Keratinocyte (primary cell): ENCODE data around the gene SEZ6. TPM values are rescaled to one million over a fixed set of nuclear protein-coding genes. Genes with fewer than 3 reads are reported as not detected.

ENCODE experiments used
- DNase-seq: peaks from one replicate; pipeline ENCODE4 v3.0.0-alpha.2; 2011; ENCODE audit warnings: low read depth, missing footprints, low spot score
- FAIRE-seq: peaks from 2 replicates; lab custom pipeline; 2011; peaks lifted over from hg19 to GRCh38; lab: Jason Lieb, UNC
- H2AFZ ChIP-seq: 2 replicates; pipeline ENCODE4 v1.6.0; 2012; ENCODE audit warnings: low read length, control low read depth, inconsistent platforms; ENCODE audit not compliant: control insufficient read depth
- H3K27ac ChIP-seq: 2 replicates; pipeline ENCODE4 v1.5.1; 2011; ENCODE audit warnings: low read length; ENCODE audit not compliant: control insufficient read depth, insufficient read depth
- H3K27me3 ChIP-seq: 3 replicates; pipeline ENCODE4 v1.6.0; 2011; ENCODE audit warnings: low read length; ENCODE audit not compliant: control insufficient read depth, insufficient read depth; ENCODE audit errors: extremely low read depth
- H3K36me3 ChIP-seq, 2 experiments: 2 replicates in 1 of 2; 3 replicates in 1 of 2; pipeline ENCODE4 v1.5.1; 2011; ENCODE audit warnings: low read length in 2 of 2, mild to moderate bottlenecking in 1 of 2; ENCODE audit not compliant: control insufficient read depth in 2 of 2, insufficient read depth in 2 of 2; ENCODE audit errors: extremely low read depth in 1 of 2
- H3K4me1 ChIP-seq: 3 replicates; pipeline ENCODE4 v1.5.1; 2011; ENCODE audit warnings: low read length; ENCODE audit not compliant: control insufficient read depth, insufficient read depth; ENCODE audit errors: extremely low read depth
- H3K4me2 ChIP-seq: 3 replicates; pipeline ENCODE4 v1.6.0; 2011; ENCODE audit warnings: low read depth, low read length; ENCODE audit not compliant: control insufficient read depth, insufficient read depth; ENCODE audit errors: extremely low read depth
- H3K4me3 ChIP-seq, 3 experiments: fragments of 200-600 bp in 1 of 3; sonication (generic) in 1 of 3; 2 replicates in 2 of 3; 3 replicates in 1 of 3; pipeline ENCODE4 v1.5.1; 2011 to 2016; ENCODE audit warnings: low read length in 3 of 3, mild to moderate bottlenecking in 3 of 3, control low read depth in 2 of 3, inconsistent platforms in 1 of 3, low read depth in 1 of 3, mixed read lengths in 1 of 3, mixed run types in 1 of 3, moderate library complexity in 1 of 3; ENCODE audit not compliant: control insufficient read depth in 2 of 3, insufficient read depth in 2 of 3; ENCODE audit errors: extremely low read depth in 1 of 3
- H3K79me2 ChIP-seq: 2 replicates; pipeline ENCODE4 v1.6.0; 2012; ENCODE audit warnings: low read length; ENCODE audit not compliant: control insufficient read depth, insufficient read depth
- H3K9ac ChIP-seq: 3 replicates; pipeline ENCODE4 v1.6.0; 2011; ENCODE audit warnings: low read length; ENCODE audit not compliant: control insufficient read depth, insufficient read depth; ENCODE audit errors: extremely low read depth
- H3K9me1 ChIP-seq: 3 replicates; pipeline ENCODE4 v1.6.0; 2011; ENCODE audit warnings: low read length; ENCODE audit not compliant: control insufficient read depth, insufficient read depth; ENCODE audit errors: extremely low read depth
- H3K9me3 ChIP-seq: 2 replicates; pipeline ENCODE4 v1.5.1; 2012; ENCODE audit warnings: low read depth, low read length; ENCODE audit not compliant: control insufficient read depth
- H4K20me1 ChIP-seq: 3 replicates; pipeline ENCODE4 v1.6.0; 2011; ENCODE audit warnings: low read length; ENCODE audit not compliant: control insufficient read depth, insufficient read depth; ENCODE audit errors: extremely low read depth
- EZH2 ChIP-seq: IDR thresholded peaks from one replicate; pipeline ENCODE4 v1.6.1; 2012; ENCODE audit warnings: inconsistent platforms, mild to moderate bottlenecking, low read length, moderate library complexity
- dilution Hi-C: fragments of 300-500 bp; cut with MboI; formaldehyde crosslinking; loops from one replicate; pipeline ENCODE4 v1.7.0; 2020; ENCODE audit warnings: low sequenced_read_pairs; ENCODE audit not compliant: extremely low pct_ligation_motif_present
- polyA plus RNA-seq, 5 experiments: library from polyadenylated mRNA; depleted of rRNA in 3 of 5; stranded (reverse) in 3 of 5; stranded (forward) in 1 of 5; unstranded in 1 of 5; fragments of >200 nt; gene quantifications; 1 replicate in 1 of 5; 2 replicates in 3 of 5; 3 replicates in 1 of 5; pipeline versions ENCODE4 v1.2.1 to v1.2.3, GENCODE V29; 2011 to 2012; ENCODE audit warnings: missing spikeins in 2 of 5, low read depth in 1 of 5, low replicate concordance in 1 of 5
- TF ChIP-seq, protein P1 (sequence below), 3 experiments: IDR thresholded peaks in 1 of 3; conservative IDR thresholded peaks in 1 of 3; optimal IDR thresholded peaks in 1 of 3; 2 replicates in 2 of 3; 3 replicates in 1 of 3; pipeline versions ENCODE3 to v1.5.1; 2011; ENCODE audit warnings: low read length in 3 of 3, mild to moderate bottlenecking in 3 of 3, moderate library complexity in 2 of 3, control low read depth in 1 of 3, inconsistent platforms in 1 of 3; ENCODE audit not compliant: insufficient read depth in 2 of 3; ENCODE audit errors: extremely low read depth in 1 of 3

The SEZ6 gene
- polyA plus RNA-seq, 1 donor (not counting 4 experiments of a cell fraction or from before 2014, with no cell fraction given): not detected

DNA sequence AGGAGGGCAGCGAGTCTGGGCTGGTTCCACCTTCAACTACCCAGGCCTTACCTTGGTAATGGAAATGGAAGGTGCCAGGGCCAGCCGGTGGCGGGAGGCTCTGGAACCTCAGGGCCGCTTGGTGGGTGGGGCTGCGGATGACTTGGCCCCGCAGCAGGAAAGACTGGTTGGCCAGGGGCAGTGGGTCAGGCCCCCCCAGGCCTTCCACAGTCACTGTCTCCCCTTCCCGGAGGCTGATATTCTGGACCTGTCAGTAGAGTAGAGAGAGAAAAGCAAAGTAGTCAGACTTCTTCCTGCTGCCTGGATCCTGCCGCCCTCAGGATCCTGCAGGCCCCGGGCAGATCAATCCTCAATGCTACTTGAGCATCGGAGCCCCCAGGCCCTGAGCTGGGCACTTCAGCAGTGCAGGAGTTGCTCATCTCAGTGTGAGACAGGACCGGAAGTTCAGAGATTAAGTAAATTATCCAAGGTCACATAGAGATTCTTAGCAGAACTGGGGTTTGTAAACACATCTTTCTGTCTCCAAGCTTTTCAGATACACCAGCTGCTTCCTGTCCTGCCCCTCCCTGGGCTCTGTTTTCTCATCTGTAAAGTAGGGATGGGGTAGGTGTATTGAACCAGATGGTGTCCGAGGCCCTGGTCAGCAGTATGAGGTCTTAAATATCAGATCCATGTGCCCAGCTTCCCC is 36.0 kb downstream of the SEZ6 start:
- DNase-seq: no peak
- Histone ChIP-seq H3K9me3 (no peaks in the 10 kb centered on the region), H3K9me1 (no peaks in the 10 kb centered on the region), H3K27ac (no peak overlapping the region), H3K9ac (no peak overlapping the region), H3K4me1 (no peaks in the 10 kb centered on the region), H2AFZ (no peak overlapping the region), H3K27me3 (peaks cover 51% of the 10 kb centered on the region), H3K4me2 (no peak overlapping the region), H3K36me3 (no peaks in the 10 kb centered on the region), H3K4me3 (no peak overlapping the region), H3K79me2 (no peaks in the 10 kb centered on the region), H4K20me1 (peaks cover 2% of the 10 kb centered on the region)
- FAIRE-seq: no peak
- TF ChIP-seq, protein P1, sequence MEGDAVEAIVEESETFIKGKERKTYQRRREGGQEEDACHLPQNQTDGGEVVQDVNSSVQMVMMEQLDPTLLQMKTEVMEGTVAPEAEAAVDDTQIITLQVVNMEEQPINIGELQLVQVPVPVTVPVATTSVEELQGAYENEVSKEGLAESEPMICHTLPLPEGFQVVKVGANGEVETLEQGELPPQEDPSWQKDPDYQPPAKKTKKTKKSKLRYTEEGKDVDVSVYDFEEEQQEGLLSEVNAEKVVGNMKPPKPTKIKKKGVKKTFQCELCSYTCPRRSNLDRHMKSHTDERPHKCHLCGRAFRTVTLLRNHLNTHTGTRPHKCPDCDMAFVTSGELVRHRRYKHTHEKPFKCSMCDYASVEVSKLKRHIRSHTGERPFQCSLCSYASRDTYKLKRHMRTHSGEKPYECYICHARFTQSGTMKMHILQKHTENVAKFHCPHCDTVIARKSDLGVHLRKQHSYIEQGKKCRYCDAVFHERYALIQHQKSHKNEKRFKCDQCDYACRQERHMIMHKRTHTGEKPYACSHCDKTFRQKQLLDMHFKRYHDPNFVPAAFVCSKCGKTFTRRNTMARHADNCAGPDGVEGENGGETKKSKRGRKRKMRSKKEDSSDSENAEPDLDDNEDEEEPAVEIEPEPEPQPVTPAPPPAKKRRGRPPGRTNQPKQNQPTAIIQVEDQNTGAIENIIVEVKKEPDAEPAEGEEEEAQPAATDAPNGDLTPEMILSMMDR (optimal IDR thresholded peaks at IDR 0.05 in 1 of 3, IDR thresholded peaks at IDR 0.05 in 1 of 3, conservative IDR thresholded peaks at IDR 0.05 in 1 of 3; ENCODE audit: extremely low read depth in 1 of 3, insufficient read depth in 2 of 3, low read length in 3 of 3): no peak
- TF ChIP-seq EZH2: no peak
- dilution Hi-C loops: no loop called here

DNA sequence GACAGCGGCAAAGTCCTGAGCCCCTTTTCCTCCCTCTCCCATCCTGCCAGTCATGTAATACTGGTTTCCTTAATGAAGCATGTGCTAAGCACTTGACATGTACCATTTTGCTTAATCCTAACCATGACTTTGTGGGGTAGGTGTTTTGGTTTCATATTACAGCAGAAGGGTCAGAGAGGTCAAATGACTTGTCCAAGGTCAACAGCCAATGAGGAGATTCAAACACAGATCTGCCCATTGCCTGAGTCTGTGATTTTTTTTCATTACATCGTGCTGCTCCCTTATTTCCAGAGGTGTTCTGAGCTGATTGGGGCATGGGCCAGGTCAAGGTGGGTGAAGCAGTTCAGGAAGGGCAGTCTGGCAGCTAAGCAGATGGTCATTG is 36.9 kb downstream of the SEZ6 start:
- no peak for DNase-seq
- dilution Hi-C loops: no loop called here

More for the DNA sequence above, 36.9 kb downstream of the SEZ6 start:
- no peaks in the 10 kb centered on the region for H4K20me1 ChIP-seq
- no peaks in the 10 kb centered on the region for H3K9me1 ChIP-seq
- TF ChIP-seq, protein P1 (optimal IDR thresholded peaks at IDR 0.05 in 1 of 3, IDR thresholded peaks at IDR 0.05 in 1 of 3, conservative IDR thresholded peaks at IDR 0.05 in 1 of 3; ENCODE audit: extremely low read depth in 1 of 3, insufficient read depth in 2 of 3, low read length in 3 of 3): no peak
- TF ChIP-seq EZH2: no peak
- no peak overlapping the region for H2AFZ ChIP-seq
- H3K4me1 ChIP-seq: peaks cover 4% of the 10 kb centered on the region
- FAIRE-seq: no peak
- no peaks in the 10 kb centered on the region for H3K79me2 ChIP-seq
- peaks cover 42% of the 10 kb centered on the region for H3K27me3 ChIP-seq
- no peak overlapping the region for H3K4me2 ChIP-seq
- H3K36me3 ChIP-seq: no peaks in the 10 kb centered on the region
- H3K4me3 ChIP-seq: no peak overlapping the region
- H3K9me3 ChIP-seq: no peaks in the 10 kb centered on the region
- no peak overlapping the region for H3K9ac ChIP-seq
- H3K27ac ChIP-seq: no peak overlapping the region
